Measurements from ENCODE around the gene COL1A1. TPM values are rescaled to one million over a fixed set of nuclear protein-coding genes. Genes with fewer than 3 reads are reported as not detected.

COL1A1 gene
- 100 to 1,000 TPM in 1 of 4 donors, 10 to 100 TPM in 3; 20.7 to 123 (median 41.5) TPM for total RNA-seq

DNA sequence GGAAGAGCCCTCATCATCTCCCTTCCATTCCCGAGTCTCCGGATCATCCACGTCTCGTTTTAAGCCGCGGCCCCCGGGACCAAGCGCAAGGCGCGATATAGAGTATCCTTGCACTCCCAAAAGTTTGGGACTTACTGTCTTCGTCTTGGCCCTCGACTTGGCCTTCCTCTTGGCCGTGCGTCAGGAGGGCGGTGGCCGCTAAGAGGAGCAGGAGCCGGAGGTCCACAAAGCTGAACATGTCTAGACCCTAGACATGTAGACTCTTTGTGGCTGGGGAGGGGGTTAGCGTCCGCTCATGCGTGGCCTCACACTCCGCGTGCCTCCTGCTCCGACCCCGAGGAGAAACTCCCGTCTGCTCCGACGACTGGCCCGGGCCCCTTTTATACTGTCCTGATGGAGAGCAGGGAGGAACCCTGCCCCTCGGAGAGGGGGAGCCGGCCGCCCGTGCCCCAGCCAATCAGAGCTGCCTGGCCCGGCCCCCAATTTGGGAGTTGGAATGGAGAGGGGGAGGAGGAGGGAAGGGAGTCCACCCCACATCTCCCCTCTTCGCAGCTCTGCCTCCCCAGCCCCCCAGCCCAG lies at the start of gene COL1A1:
COL1A1 (minus strand) TSS at position 356 of the 579 bp plus-strand sequence; CDS start at position 238, 118 bp downstream.
- no peaks in the 10 kb centered on the region for H3K9me3 ChIP-seq
- no peak for DNase-seq (ENCODE audit: extremely low spot score)
- H3K27ac ChIP-seq (replicated peaks in 1 of 4): peak within 1 kb of the TSS; percentile 88 to 94 (median 92)
- WGBS: 11% methylated on average over 33 of the region's 34 CpGs
- peak within 1 kb of the TSS; percentile 51 to 69 (median 58) for H3K4me3 ChIP-seq
- H3K4me1 ChIP-seq: peaks cover 26 to 96% (median 71%) of the 10 kb centered on the region in 4 donors
- intact Hi-C loops (cut with DNase I): no loop called here
- peaks cover 0 to 20% (median 18%) of the 10 kb centered on the region in 4 donors for H3K36me3 ChIP-seq
- TF ChIP-seq POLR2AphosphoS5 (IDR thresholded peaks at IDR 0.05) (peak; percentile 71 to 93), POLR2A (IDR thresholded peaks at IDR 0.05; ENCODE audit: low read depth) (peak; percentile 88), EP300 (IDR thresholded peaks at IDR 0.05) (no peak)
- TF ChIP-seq, protein P1, sequence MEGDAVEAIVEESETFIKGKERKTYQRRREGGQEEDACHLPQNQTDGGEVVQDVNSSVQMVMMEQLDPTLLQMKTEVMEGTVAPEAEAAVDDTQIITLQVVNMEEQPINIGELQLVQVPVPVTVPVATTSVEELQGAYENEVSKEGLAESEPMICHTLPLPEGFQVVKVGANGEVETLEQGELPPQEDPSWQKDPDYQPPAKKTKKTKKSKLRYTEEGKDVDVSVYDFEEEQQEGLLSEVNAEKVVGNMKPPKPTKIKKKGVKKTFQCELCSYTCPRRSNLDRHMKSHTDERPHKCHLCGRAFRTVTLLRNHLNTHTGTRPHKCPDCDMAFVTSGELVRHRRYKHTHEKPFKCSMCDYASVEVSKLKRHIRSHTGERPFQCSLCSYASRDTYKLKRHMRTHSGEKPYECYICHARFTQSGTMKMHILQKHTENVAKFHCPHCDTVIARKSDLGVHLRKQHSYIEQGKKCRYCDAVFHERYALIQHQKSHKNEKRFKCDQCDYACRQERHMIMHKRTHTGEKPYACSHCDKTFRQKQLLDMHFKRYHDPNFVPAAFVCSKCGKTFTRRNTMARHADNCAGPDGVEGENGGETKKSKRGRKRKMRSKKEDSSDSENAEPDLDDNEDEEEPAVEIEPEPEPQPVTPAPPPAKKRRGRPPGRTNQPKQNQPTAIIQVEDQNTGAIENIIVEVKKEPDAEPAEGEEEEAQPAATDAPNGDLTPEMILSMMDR (IDR thresholded peaks at IDR 0.05): no peak
- H3K27me3 ChIP-seq: peaks cover 0 to 15% (median 3%) of the 10 kb centered on the region in 4 donors

DNA sequence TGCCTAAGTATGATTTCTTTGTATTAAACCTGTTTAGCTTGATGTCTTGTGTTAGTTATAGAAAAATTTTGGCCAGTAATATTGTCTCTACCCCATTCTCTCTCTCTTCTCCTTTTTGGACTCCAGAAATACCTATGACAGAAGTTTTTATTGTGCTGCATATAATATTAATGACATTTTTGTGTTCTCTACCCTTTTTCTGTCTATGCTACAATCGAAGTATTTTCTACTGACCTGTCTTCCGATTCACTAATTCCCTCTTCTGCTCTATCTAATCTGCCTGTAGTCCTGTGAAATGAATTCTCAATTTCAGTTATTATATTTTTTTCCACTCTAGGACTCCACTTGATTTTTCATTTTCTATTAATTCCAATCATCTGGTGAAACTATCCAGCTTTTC lies 46.8 kb upstream of the COL1A1 start:
- Histone ChIP-seq H3K4me1 (no peaks in the 10 kb centered on the region), H3K27me3 (no peaks in the 10 kb centered on the region), H3K27ac (replicated peaks in 1 of 4) (no peak overlapping the region), H3K36me3 (no peaks in the 10 kb centered on the region), H3K9me3 (peaks cover 0 to 9% (median 0%) of the 10 kb centered on the region in 4 donors), H3K4me3 (no peak overlapping the region)
- WGBS: 58% methylated on average over 2 of the region's 2 CpGs
- no peak for DNase-seq (ENCODE audit: extremely low spot score)
- no peak for TF ChIP-seq POLR2A (IDR thresholded peaks at IDR 0.05; ENCODE audit: low read depth)
- TF ChIP-seq EP300 (IDR thresholded peaks at IDR 0.05): no peak
- TF ChIP-seq POLR2AphosphoS5 (IDR thresholded peaks at IDR 0.05): no peak
- TF ChIP-seq, protein P1 (IDR thresholded peaks at IDR 0.05): no peak
- intact Hi-C loops (cut with DNase I): no loop called here

DNA sequence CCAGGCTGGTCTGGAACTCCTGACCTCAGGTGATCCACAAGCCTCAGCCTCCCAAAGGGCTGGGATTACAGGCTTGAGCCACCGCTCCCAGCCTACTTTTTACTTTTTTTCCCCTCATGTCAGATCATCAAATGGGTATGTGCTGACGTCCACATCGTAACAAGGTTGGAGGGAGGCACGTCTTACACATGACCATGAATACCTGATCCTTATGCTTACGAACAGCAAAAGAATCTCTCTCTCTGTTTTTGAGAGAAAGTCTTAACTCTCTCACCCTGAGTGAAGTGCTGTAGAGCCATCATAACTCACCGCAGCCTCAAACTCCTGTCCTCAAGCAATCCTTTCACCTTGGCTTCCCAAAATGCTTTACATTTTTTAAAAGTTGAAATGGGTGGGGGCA lies 43.3 kb upstream of the COL1A1 start:
- intact Hi-C loops (cut with DNase I): no loop called here
- H3K27ac ChIP-seq (replicated peaks in 1 of 4): no peak overlapping the region
- H3K4me3 ChIP-seq: no peak overlapping the region
- H3K4me1 ChIP-seq: peaks cover 8 to 16% (median 16%) of the 10 kb centered on the region in 4 donors
- no peak for DNase-seq (ENCODE audit: extremely low spot score)
- H3K36me3 ChIP-seq: no peaks in the 10 kb centered on the region
- WGBS: 89% methylated on average over 6 of the region's 6 CpGs
- TF ChIP-seq POLR2AphosphoS5 (IDR thresholded peaks at IDR 0.05) (no peak), EP300 (IDR thresholded peaks at IDR 0.05) (no peak), POLR2A (IDR thresholded peaks at IDR 0.05; ENCODE audit: low read depth) (no peak)
- TF ChIP-seq, protein P1 (IDR thresholded peaks at IDR 0.05): no peak
- no peaks in the 10 kb centered on the region for H3K27me3 ChIP-seq
- H3K9me3 ChIP-seq: peaks cover 0 to 9% (median 0%) of the 10 kb centered on the region in 4 donors

DNA sequence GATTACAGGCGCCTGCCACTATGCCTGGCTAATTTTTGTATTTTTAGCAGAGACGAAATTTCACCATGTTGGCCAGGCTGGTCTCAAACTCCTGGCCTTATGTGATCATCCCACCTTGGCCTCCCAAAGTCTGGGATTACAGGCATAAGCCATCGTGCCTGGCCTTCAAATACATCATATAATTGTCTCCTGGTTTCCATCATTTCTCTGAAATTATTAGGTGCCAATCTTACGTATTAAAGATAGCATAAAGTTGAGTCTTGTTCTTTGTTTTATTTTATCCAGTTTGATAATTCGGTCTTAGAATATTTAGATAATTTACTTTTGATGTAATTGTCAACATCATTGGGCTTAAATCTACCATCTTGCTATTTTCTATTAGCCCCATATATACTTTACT lies 40.0 kb upstream of the COL1A1 start:
- Histone ChIP-seq H3K36me3 (no peaks in the 10 kb centered on the region), H3K4me1 (peaks cover 8 to 22% (median 21%) of the 10 kb centered on the region in 4 donors), H3K4me3 (no peak overlapping the region), H3K27ac (replicated peaks in 1 of 4) (no peak overlapping the region), H3K27me3 (no peaks in the 10 kb centered on the region), H3K9me3 (no peaks in the 10 kb centered on the region)
- WGBS: 85% methylated on average over 5 of the region's 5 CpGs
- TF ChIP-seq, protein P1 (IDR thresholded peaks at IDR 0.05): no peak
- intact Hi-C loops (cut with DNase I): no loop called here
- no peak for DNase-seq (ENCODE audit: extremely low spot score)

DNA sequence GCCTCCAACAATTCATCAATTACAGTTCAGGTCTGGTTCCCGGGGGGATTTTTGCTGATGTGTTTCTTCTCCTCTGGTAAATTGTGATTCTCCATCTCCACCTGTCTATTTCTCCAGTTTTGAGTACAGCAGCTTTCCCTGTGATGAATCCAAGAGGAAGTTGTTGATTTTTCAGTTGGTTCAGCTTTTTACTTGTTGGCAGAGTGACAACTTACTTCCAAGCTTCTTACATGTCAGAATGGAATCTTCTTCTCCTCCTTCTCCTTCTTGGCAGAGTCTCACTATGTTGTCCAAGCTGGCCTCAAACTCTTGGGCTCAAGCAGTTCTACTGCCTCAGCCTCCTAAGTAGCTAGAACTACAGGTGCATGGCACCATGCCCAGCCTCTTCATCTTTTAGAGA lies 39.4 kb upstream of the COL1A1 start:
- WGBS: 82% methylated on average over 1 of the region's 1 CpG
- H3K4me1 ChIP-seq: peaks cover 8 to 22% (median 21%) of the 10 kb centered on the region in 4 donors
- H3K27me3 ChIP-seq: no peaks in the 10 kb centered on the region
- H3K27ac ChIP-seq (replicated peaks in 1 of 4): peak overlapping the region in 2 of 4 donors; percentile 28 to 33
- no peak overlapping the region for H3K4me3 ChIP-seq
- no peaks in the 10 kb centered on the region for H3K36me3 ChIP-seq
- no peak for DNase-seq (ENCODE audit: extremely low spot score)
- intact Hi-C loops (cut with DNase I): no loop called here
- no peaks in the 10 kb centered on the region for H3K9me3 ChIP-seq
- TF ChIP-seq POLR2AphosphoS5 (IDR thresholded peaks at IDR 0.05): no peak
- TF ChIP-seq, protein P1 (IDR thresholded peaks at IDR 0.05): no peak
- no peak for TF ChIP-seq POLR2A (IDR thresholded peaks at IDR 0.05; ENCODE audit: low read depth)
- TF ChIP-seq EP300 (IDR thresholded peaks at IDR 0.05): no peak

Measured in esophagus muscularis mucosa (tissue), 4 donors.